NCI-H128 (cell line): ENCODE data around the gene MAP4K5.

Source experiments
- DNase-seq: peaks from one replicate; lab custom pipeline; 2025; ENCODE audit not compliant: unreplicated experiment; lab: John Stamatoyannopoulos, UW

Gene MAP4K5

DNA sequence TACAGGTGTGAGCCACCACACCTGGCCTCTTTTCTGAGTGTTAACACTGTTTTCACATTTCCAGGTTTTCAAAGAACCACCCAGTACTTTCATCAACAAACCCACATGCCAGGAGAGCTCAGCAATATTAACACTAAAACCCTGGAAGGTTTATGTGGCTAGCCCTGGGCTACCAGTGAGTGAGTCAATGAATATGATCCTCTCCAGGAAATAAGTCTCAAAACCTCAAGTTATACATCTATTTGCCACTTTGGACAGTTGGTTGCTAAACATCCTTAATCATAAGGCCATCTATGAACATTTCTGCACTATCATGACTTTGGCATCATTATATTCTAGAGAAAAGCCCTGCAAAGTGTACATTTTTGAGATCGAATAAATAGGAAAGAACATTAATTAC, 129.4 kb downstream of the MAP4K5 start:
- no peak for DNase-seq

DNA sequence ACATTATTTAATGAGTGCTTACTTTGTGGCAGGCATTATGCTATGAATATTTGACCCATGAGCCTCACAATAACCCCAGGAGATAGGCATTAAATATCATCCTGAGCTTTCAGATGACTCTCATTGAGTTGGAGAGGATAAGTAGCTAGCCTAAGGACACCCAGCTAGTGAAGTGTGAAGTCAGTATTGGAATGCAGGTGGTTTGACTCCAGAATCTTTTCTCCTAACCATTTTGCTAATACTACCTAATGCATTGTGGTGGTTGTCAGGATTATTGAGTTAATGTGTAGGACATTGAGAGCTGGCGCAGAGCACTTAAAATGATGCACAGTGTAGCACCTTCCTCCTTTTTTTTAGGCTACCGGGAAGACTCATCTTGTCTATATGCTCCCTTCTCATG, 131.9 kb downstream of the MAP4K5 start:
- DNase-seq = no peak

DNA sequence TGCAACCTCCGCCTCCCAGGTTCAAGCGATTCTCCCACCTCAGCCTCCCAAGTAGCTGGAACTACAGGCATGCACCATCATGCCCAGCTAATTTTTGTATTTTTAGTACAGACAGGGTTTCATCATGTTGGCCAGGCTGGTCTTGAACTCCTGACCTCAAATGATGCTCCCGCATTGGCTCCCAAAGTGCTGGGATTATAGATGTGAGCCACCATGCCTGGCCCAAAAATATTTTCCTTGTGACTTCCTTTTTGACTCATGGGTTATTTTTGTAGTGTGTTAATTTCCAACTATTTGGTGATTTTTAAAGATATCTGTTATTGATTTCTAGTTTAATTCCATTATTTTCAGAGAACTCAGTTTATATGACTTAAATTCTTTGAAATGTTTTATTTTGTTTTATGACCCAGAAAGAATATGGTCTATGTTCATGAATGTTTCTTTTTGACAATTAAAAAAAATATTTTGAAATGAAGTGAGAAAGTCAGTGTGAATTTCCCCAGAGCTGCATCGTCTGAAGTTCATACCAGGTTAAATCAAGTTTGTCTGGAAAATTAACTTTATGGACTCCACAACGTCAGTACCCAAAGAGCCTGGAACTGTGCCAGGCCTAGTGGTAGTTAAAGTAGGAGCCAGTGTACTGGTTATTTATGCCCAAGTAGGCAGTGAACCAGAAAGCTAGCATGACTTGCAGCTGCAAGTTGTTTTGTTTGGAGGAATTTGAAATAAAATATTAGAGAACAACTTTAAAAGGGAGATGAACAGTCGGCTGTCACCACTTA, 132.9 kb downstream of the MAP4K5 start:
- DNase-seq = no peak

DNA sequence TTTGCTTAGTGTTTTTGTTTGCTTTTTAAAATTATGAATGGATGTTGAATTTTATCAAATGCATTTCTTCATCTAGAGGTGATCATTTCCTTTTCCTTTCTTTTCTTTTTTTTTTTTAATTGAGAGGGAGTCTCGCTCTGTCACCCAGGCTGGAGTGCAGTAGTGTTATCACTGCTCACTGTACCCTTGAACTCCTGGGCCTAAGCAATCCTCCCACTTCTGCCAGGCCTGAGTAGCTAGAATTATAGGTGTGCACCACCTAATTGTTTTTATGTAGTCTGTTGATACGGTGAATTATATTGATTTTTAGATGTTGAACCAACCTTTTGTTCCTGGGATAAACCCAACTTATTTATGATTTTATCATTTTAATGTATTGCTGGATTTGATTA, 134.2 kb downstream of the MAP4K5 start:
- no peak for DNase-seq

DNA sequence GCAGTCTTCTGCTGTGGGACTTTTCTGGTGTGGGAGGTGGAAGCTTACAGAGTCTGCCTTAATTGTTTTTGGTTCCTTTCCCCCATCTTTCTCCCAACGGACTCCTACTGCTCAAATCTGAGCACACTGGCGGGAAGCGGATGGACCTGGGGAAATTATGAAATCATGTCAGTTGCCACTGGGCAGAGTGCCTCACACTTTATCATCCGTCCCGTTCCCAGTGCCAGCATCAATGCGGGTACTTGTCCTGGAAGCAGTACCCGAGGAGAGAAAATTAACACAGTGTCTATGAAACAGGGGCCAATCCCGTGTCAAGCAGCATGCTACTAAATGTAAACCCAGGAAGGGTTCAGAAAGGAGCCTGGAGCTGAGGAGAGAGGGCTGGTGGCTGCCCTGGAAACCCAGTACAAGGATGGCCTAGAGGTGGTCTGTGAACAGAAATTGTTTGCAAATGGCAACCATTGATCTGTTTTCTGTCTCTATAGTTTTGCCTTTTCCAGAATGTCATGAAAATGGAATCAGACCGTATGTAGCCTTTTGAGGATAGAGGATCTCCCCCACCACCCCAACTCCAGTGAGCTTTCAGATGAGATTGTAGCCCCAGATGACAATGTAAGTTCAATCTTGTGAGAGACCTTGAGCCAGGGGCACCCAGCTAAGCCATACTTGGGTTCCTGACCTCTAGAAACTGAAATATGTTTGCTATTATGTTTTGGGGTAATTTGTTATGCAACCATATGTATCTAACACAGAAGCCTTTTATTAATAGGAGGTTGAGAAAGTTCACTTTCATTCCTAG, 134.8 kb downstream of the MAP4K5 start:
- DNase-seq = no peak

DNA sequence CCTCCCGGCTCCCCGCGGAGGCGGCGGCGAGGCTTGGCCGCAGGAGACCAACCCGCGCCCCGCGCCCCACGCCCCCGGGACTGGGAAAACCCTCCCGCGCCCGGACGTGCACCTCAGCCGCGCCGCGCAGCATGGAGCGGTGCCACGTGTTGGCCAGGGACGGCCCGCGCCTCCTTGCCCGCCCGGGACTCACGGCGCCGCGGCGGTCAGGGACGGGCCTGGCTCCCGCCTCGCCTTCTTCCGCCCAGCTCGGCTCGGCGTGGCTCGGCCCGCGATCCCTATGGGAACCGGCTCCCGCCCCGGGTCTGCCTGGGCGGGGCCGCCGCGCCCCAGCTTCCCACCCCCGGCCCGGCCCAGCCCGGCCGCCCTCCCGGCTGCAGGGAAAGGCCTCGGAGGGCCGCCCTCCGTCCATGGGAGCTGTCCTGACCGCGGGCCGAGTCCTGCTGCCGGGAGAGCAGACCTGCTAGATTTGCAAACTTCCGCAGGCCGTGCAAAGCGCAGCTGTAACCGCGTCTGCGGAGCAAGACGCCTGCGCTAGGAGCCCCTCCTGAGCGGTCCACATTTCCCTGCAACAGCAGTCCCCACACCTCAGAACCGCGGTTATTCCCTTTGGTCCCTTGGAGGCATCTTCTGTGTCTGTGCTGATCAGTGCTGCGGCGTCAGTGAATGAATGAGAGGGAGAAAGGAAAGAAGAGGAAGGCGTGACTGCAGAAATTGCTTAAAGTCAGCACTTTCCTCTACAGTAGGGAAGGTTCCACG, 135.6 kb downstream of the MAP4K5 start, which contains the start of gene CDKL1:
TSS of gene CDKL1 (minus strand) at position 251 of the 759 bp plus-strand sequence. CDS start 1,013 bp downstream, outside the sequence.
- DNase-seq = no peak

DNA sequence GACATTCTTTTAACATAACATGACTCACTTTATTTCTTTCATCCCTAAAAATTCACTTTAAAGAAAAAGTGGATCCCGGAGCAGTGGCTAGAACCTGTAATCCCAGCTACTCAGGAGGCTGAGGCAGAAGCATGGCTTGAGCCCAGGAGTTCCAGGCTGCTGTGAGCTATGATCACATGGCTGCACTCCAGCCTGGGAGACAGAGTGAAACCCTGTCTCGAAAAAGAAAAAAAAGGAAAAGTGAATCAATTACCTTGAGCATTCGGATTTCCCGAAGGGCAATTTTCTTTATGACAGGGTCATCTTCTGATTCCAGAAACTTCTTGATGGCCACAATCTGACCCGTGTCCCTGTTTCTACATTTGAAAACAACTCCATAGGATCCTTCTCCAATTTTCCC, 136.9 kb downstream of the MAP4K5 start:
- no peak for DNase-seq

DNA sequence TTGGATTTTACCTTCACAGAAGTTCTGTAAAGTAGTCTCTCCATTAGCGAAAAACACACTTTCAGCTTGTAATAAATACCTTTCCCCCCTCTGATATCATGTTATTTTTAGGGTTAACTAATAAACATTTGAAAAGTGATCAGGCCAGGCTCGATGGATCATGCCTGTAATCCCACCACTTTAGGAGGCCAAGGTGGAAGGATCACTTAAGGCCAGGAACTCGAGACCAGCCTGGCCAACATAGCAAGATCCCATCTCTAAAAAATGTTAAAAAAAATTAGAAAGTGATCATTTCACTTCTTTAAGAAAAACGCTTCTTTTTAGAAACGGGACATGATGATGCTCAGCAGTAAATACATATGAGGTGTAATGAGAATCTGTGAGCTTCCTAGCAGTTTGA, 137.7 kb downstream of the MAP4K5 start:
- no peak for DNase-seq

DNA sequence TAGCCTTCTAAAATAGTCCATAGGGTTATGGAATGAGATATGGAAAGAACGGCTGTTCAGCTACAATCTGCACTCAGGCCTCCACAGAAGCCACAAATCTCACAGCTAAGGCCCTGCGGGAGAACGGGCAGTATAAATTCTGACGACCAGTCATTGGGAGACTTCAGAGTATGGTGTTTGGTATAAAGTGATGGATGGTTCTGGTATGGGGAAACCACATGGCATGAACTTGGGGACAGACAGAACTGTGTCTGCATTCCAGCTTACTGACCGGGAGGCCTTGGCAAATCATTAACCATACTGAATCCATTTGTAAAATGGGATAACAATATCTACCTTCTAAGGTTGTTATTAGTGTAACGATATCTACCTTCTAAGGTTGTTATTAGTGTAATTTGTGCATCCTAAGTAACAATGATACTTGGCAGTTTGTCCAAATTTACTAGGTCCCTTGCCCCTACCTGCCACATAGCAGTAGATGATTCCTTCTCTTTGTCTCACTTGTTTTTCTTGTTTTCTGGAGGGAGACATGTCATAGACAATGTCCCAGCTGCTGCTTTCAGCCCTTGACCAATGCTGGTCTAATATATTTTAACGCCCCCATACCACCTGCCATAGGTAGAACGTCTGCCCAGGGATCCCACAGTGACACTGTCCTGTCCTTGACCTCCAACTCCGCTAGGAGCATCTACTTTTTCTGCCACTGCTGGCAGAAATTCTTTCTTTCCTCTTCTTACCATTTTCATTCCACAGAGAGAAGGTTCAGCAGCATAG, 142.5 kb downstream of the MAP4K5 start:
- DNase-seq = no peak

DNA sequence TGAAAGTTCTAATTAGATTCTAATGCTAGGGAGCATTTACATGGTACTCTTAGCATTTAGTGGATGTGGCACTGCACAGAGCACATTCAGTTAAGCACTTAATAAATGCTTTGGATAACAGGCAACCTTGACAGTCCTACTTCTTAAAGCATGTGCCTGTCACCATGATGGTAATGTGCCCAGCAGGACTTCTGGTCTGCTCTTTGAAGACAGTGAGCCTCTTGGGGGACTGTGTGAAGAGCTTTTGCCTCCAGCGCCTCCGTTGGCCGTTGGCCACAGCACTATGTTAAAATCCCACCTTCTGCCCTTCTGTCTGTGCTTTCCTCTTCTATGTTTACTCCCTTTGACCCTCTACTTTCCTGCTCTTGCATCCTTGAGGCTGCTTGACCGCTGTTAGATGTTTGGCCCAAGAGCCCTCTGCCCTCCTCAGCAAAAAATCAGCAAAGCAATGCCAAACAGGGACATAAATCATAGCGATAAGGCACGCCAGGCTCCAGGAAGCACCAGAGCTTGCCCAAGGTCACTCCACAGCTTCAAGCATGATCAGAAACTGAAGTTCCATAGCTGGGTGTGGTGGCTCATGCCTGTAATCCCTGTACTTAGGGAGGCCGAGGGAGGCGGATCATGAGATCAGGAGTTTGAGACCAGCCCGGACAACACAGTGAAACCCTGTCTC, 144.0 kb downstream of the MAP4K5 start:
- no peak for DNase-seq

DNA sequence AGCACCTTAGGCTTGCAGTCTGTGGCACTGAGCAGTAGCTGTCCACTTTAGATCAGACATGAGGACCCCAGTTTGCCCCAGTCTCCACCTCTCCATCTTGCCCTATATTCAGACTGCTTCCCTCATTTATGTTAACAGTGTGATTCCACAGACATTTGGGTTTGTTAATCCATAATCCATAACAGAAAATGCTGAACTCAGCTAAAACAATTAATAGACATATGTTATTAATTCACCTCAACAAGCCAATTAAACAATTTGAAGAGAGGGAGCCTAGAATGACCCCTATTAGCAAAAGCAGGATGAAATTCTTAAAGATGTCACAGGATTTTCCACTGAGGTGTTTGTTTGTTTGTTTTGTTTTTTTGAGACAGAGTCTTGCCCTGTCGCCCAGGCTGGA, 144.8 kb downstream of the MAP4K5 start:
- DNase-seq = no peak

DNA sequence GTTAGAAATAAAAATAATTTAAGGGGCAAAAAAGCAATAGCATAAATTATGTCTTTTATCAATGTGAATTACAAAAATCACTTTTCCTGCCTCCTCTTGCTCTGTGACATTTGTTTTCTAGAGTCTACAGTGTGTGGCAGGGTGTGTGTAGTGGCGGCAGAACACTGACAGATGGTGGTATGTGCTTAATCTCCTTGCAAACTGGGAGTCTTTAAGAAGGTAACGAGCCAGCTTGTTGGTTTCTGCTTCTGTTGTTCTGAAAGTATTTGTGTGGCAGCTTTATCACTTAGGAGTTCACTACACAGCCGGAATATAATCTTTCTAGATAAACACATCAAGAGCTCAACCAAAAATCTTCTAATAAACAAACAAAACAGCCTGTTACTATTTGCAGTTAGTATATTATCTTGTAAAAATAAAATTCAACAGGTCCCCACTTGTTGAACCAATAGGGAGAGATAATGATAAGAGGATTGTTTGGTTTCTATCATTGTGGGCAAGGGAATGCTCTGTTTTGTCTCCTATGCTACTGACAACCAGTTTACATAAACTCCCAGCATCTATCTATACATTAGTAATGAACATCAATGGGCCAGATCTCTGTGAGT, 148.6 kb downstream of the MAP4K5 start:
- DNase-seq = no peak

DNA sequence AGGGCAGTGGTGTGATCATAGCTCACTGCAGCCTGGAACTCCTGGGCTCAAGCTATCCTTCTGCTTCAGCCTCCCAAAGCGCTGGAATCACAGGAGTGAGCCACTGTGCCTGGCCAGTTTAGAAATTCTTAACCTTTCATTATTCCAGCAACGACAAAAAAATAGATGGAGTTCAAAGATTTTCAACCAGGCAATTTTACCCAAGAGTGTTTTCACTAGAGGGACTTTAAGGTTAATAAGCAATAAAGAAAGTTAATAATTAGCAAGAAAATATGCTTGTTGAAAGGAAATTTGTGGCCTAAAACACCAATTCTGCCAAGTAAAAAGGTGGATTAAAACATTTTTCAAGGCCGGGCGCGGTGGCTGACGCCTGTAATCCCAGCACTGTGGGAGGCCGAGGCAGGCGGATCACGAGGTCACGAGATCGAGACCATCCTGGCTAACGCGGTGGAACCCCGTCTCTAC, 150.5 kb downstream of the MAP4K5 start:
- DNase-seq = no peak

DNA sequence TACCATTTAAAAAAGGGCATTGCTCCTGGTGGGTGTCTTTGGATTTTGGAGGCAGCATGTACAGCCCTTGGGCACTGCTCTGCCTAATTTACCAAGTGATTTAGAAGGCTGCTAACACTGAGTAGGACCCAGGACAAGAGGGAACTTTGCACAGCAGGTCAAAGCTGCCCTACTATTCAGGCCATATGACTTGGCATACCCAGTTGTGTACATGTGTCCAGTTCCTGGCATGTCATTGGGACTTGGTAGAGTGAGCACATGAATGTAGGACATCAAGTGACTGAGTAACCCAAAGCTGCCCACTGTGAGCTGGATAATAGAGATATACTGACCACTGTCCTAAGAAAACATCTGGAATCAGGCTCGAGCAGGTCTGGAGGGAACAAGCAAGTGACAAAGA, 151.4 kb downstream of the MAP4K5 start:
- DNase-seq = no peak

DNA sequence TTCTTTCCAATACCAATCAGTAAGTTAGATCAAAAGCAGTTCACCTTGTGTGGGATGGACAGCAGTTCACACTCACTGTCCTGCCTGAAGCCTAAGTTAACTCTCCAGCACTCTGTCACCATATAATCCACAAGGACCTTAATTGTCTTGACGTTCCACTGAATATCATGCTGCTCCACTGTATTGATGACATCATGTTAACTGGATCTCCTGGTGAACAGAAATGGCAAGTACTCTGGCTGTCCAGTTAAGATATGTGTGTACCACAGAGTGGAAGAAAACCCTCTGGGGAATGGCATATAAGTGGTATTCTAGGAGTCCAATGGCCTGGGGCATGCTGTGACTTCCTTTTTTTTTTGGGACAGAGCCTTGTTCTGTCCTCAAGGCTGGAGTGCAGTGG, 151.9 kb downstream of the MAP4K5 start:
- DNase-seq = no peak

DNA sequence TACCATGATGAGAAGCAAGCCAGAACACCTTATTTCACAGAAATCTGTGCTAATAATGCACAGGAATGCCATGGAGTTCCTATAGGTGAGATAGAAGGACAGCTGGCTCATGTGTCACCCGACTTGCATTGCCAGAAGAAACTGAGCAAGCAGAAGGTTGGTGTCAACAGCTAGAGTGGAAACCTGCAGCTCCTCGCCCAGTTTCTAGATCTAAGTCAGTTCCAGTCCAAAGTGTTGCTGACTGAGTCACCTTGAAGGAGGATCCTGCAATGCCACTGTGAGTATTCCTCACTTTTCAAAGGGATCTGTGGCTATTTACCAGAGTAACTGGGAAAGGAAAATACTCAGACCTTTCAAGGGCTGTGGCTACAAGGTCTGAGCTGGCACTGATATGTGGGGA, 152.8 kb downstream of the MAP4K5 start:
- DNase-seq = no peak

DNA sequence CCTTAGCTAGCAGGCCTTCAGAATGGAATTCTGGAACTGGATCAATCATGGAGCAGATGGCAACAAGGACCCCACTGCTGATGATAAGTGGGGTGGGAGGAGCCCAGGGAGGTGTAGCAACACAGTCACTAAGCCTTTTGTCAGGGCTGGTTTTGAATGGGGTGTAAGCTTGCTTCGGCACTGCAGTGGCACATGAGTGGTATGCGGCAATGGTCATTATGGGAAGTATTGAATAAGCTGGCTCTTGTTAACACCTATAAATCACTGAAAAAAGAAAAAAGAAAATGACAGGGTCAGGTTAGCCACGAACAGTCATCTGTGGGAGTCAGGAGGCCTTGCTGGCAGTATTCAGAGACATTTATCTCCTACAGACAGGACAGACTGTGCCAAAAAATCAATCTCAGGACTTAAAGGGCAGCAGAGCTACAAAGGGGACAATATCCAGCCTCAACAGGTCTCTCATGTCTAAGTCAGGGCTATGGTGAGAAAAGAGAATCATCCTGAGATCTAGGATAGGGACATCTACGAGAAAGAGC, 154.8 kb downstream of the MAP4K5 start:
- DNase-seq = no peak

DNA sequence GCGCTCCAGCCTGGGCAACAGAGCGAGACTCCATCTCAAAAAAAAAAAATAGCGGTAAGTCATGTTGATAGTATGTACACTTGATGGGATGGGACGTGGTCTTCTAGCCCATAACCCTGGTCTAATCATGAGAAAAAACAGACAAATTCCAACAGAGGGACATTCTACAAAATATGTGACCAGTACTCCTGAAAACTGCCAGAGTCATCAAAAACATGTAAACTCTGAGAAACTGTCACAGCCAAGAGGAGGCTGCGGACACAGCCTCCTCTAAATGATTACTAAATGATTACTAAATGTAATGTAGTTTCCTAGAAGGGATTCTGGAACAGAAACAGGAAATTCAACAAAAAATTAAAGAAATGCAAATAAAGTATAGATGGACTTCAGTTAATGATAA, 156.6 kb downstream of the MAP4K5 start:
- DNase-seq = no peak

DNA sequence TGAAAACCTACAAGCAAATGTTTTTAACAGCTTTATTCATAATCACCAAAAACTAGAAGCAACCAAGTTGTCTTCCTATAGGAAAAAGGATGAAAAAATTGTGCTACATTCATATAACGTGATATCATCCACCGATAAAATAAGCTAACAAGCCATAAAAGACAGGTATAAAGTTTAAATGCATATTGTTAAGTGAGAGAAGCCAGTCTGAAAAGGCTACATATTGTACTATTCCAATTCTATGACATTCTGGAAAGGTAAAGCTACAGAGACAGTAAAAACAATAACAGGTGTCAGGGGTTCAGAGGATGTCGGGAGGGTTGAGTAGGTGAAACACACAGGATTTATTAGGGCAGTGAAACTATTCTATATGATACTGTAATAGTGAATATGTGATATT, 158.4 kb downstream of the MAP4K5 start:
- no peak for DNase-seq

DNA sequence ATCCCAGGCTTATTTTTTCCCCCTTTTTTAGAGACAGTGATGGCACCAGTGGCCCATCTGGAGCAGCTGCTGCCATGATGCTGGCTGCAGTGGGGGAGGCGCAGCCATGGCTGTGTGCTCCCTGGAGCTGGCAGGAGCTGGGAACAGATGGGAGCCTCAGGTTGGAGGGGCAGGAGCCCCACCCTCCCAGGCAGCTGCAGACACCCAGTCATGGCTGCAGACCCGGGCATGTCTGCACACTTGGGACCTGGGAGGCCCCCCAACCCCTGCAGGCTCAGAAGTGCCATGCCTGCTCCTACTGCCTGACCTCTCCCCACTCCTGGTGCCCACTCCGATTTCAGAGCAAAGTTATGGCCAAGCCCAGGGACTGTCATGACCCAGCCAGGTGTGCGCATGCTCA, 160.8 kb downstream of the MAP4K5 start:
- no peak for DNase-seq
